Fibroblast of skin of left quadriceps (primary cell): ENCODE results near the gene CFL1.

ENCODE experiments used
- DNase-seq, 2 experiments: peaks; one replicate each; pipeline ENCODE4 v3.0.0-alpha.2; 2013; ENCODE audit warnings: low read depth in 2 of 2

The CFL1 gene

DNA sequence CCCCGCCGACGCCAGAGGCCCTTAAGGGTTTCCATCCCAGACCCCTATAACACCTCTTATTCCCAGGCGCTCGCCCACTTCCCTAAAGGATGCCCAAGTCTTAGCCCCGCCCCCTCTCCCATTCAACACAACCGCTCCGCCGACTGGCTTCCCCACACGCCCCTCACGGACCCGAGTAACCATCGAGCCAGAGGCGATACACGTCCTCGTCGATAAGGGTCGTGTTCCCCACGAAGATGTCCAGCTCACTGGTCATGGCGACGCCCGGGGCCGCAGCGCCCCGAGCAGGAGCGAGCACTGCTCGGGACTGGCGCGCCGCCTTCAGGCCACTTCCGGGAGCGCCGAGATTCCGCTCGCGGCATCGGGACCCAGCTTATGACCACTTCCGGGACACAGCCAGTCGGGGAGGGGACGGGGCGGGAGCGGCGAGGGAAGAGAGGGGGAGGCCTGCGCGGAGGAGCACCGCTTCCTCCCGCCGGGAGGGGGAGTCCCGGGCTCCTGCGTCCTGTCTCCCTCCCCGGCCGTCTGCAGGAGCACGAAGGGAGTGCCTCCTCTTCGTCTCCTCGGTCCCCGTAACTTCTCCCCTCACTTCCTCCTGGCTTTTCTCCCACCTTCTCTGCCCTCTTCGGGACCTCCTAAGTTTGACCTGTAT is 30.3 kb upstream of the CFL1 start, which contains the start of gene FIBP:
TSS of gene FIBP (minus strand) at position 309 of the 652 bp plus-strand sequence. CDS start at position 256, 53 bp downstream.
- peak; percentile 93 for DNase-seq

DNA sequence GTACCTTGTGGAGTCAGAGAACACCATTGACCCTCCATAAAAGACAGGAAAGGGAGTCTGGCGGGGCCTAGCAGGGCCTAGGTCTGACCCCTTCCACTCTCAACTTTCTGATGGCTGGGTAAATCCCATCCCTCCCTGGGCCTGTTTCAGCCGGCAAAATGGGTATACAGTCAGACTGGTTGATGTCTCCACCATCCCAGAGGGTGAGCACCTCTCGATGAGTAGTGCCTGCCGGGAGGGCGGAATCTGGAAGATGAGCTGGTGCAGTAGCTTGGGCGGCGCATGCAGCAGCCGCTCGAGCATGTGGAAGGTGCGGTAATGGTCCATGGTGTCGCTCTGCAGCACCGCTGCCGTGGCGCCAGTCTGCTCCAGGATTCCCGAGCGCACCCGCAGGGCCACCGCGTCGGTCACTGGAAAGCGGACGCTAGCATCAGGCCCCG is 29.8 kb upstream of the CFL1 start:
- DNase-seq, result no peak

DNA sequence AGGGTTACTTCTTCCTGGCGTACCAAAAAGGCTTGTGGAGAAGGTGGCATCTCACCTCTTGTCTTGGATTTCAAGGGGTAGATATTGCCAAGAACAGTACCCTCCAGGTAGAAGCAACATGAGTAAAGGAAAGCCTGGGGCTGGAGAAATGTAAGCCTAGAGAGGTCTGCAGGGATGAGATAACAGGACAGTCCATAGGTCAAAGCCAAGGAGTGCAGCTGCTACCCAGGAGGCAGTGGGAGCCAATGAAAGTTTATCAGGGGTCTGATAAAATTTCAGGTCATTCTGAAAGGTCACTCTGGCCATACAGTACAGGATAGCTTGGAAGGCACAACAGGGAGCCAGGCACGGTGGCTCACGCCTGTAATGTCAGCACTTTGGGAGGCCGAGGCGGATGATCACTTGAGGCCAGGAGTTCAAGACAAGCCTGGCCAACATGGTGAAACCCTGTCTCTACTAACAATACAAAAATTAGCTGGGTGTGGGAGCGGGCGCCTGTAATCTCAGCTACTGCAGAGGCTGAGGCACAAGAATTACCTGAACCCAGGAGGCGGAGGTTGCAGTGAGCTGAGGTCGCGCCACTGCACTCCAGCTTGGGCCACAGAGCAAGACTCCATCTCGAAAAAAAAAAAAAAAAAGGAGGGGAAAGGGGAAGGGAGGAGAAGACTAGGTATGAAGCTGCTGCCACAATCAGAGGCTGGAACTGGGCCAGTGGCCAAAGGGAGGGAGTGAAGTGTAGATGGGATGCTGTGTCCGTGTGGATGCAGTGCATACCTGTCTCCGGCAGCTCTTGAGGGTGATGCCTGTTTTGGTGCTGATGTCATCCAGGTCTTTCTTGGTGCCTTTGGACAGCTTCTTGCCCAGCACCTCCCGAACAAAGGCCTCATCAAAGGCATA is 29.1 kb upstream of the CFL1 start:
- DNase-seq, result no peak

DNA sequence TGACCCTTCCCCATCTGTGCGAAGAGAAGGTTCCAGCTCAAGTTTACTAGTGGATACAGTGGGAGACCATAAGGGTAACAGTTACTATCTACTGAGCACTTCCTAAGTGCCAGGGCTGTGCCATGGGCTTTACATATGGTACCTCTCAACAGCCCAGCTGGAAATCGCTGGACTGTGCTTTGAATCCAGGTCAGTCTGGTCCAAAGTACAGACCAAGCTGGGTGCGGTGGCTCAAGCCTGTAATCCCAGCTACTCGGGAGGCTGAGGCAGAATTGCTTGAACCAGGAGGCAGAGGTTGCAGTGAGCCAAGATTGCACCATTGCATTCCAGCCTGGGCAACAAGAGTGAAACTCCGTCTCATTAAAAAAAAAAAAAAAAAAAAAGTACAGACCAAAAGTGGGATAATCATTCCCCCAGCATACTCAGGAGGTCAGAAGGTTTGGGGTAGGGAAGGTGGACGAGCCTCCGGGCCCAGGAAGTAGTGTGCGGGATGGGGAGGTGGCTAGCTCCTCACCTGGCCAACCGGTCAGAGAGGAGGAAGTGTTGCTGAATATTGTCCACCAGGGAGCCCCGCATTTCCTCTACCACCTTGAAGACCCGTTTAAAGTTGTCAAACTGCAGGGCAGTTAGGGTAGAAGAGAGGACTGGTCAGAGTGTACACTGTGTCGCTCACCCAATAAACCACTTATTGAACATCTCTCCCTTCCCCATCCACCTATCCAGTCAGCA is 28.0 kb upstream of the CFL1 start:
- DNase-seq, result no peak

DNA sequence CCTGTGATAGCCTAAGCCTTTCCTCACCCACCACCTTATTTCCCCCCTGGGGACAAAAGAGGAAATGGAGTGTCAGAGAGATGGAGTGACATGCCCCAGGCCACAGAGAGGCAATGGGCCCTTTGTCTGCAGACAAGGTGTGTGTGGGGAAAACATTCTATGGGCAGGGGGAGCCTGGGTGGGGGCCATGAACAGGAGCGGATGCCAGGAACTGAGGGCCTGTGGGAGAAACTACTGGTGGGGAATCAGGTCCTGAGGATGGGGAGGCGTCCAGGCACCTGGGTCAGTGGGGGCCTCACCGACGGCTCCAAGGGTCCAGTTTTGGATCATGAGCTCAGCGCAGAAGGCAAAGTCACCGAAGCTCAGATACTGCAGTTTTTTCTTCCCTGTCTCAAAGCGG is 27.3 kb upstream of the CFL1 start:
- no peak for DNase-seq

DNA sequence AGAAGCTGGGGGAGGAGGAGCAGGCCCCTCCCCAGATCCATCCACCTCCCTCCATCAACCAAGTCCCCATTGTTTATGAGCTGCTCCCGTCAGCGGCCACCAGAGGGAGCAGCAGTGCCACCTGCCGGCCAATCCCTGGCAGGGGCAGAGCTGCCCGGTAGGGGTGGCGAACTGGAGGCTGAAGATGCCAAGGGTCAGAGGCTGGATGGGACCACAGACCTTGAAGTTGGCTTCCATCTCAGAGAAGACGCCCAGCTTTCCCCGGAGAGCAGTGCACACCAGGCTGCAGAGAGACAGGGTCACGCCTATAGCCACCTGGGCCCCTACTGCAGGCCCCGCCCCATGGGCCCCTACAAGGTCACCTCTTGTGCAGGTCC is 26.7 kb upstream of the CFL1 start:
- no peak for DNase-seq

DNA sequence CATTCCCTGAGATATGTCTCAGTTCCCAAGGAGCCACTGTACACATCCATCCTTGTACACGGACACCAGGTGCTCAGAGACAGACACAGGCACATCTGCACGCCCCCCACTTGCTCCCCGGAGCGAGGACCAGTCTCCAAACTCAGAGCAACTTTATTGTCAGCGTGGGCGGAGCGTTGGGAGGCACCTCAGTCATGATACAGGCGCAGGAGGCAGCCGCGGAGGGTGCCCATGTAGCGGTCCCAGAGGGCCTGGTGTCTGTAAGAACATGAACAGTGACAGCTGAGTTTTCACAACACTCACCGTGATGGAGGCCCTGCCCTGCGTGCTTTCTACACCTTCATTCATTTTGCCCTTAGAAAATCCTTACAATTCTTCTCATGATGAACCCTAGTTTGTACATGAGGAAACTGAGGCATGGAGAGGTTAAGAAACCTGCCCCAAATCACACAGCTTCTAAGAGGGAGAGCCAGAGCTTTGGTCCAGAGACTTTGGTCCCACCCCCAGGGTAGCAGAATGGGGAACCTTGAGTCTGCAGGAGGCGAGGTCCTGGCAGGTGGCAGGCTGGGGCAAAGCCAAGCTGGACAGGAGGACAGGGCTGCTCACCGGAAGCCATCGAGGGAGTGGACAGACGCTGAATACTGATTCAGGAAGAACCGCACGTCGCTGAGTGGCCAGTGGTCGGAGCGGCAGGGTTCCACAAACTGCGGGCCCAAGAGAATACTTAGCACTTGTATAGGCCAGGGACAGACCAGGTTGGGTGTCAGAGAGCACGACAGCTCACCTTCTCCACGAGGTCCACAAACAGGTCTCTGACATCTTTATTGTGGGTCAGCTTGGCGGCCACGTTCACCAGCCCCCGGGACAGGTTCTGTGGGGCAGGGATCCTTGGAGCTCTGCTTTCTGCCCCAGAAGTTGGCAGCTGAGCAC is 26.1 kb upstream of the CFL1 start:
- DNase-seq, result no peak

DNA sequence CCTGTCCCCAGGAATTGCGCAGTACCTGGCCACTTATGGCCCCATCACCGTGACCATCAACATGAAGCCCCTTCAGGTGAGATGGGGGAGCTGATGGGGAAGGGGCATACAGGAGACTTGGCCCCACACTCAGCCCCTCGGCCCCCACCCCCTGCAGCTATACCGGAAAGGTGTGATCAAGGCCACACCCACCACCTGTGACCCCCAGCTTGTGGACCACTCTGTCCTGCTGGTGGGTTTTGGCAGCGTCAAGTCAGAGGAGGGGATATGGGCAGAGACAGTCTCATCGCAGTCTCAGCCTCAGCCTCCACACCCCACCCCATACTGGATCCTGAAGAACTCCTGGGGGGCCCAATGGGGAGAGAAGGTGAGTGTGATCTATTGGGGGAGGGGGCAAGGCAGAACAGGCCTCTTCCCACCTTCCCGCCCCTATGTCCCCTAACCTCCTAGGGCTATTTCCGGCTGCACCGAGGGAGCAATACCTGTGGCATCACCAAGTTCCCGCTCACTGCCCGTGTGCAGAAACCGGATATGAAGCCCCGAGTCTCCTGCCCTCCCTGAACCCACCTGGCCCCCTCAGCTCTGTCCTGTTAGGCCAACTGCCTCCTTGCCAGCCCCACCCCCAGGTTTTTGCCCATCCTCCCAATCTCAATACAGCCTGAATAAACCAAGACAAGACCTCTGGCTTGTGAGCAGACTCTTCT is 25.2 kb upstream of the CFL1 start:
- no peak for DNase-seq

DNA sequence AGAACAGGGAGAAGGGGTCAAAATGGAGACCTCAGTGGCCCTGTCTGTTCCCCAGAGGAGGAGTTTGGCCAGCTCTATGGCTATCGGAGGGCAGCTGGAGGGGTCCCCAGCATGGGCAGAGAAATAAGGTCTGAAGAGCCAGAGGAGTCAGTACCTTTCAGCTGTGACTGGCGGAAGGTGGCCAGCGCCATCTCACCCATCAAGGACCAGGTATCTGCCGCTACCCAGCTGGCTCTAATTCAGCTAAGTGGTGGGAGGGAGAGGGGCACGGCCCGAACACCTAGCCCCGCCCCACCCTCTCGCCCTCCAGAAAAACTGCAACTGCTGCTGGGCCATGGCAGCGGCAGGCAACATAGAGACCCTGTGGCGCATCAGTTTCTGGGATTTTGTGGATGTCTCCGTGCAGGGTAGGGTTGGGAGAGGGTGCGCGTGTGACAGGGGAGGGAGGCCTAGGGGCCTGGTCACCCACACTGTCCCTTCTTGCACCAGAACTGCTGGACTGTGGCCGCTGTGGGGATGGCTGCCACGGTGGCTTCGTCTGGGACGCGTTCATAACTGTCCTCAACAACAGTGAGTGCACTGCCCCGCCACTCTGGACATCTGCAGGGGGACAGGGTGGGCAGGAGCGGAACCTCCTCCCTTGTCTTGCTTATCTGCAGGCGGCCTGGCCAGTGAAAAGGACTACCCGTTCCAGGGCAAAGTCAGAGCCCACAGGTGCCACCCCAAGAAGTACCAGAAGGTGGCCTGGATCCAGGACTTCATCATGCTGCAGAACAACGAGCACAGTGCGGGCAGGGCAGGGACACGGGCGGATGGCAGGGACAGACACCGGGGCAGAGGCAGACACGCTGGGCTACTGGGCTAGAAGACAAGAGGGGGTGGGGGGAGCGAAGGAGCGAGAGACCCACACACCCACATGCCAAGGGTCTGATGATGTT is 24.4 kb upstream of the CFL1 start:
- no peak for DNase-seq

DNA sequence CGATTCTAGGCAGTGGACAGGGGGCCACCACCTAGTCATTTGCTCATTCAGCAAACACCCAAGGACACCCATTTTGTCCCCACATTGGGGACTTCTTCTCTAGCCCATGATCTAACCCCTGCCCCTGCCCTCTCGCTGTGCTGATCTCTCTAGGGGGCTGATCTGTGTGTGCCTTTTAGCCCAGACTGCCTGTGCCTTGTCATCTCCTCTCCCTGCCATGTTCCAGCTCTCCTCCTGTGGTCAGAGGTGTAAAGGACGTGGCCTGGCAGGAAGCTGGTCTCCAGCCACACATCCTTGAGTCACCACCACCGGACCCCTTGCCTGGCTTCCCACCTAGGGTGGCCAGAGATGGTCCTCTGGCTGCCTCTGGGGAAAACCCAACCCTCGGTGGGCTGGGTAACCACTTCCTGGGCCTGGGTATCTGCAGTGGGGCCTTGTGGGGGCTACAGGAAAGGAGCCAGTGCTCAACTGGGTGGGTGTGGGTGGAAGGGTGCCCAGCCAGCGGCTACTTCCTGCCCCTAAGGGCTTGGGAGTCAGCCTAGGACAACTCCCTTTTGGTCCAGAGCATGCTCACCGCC is 23.0 kb upstream of the CFL1 start:
- DNase-seq, result no peak

DNA sequence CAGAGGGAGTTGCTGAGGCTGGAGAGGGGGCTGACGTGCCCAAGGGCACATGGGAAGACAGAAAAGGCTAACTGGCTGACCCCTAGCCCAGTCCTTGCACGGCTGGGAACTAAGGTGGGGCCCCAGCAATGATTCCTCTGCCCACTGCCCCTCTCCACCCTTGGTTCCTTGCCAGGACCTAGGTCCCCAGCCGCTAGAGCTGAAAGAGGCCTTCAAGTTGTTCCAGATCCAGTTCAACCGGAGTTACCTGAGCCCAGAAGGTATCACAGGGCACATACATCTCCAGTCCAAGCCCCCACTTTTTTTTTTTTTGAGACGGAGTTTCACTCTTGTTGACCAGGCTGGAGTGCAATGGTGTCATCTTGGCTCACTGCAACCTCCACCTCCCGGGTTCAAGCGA is 22.0 kb upstream of the CFL1 start:
- no peak for DNase-seq

DNA sequence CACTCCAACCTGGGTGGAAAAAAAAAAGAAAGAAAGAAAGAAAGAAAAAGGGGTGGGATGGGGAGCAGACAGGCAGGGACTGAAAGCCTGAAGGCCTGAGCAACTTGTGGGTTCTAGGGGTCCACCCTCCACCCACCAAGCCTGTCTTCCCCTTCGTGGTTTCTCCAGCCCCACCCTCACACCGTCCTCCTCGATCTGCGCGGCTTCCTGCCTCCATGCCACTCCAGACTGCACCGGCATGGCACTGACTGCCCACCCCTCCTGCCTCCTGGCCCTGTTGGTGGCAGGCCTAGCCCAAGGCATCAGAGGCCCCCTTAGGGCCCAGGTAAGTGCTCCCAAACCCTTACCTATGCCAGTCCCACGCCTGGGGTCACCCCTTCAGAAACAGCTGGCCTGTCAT is 21.6 kb upstream of the CFL1 start, which contains the start of gene CTSW:
TSS of gene CTSW (plus strand) at position 221 of the 400 bp plus-strand sequence. CDS start at position 239, 18 bp downstream.
- no peak for DNase-seq

DNA sequence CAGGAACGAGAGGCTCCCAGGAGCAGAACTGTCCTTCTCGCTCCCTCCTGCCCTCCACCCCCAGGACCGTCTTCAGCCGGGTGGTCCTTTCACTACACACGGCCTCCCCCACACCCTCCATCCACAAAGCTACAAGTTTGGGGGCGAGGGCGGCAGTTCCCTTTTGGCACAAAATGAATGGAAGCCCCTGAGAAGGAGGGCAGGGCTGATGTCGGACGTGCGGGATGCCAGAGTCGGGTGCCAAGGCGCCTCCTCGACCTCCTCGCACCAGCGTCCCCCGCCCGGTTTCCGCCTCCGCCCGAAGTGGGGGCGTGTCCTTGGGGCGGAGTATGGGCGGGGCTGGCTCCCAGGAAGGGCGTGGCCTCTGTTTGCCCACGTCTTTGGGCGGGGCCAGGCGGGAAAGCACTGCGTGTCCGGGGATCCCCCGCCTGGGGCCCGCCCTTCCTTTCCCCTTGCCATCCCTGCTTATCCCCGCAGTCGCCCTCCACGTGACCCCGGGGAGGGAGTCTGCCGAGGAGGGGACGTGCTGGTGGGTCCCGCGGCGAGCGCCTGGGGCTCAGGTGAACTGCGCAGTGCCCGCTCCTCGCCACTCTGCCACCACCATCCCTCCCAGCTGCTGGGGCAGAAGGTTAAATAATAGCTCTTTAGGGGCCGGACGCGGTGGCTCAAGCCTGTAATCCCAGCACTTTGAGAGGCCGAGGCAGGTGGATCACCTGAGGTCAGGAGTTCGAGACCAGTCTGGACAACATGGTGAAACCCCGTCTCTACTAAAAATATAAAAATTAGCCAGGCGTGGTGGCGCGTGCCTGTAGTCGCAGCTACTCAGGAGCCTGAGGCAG is 15.6 kb upstream of the CFL1 start:
- peak; percentile 80 to 84 for DNase-seq

DNA sequence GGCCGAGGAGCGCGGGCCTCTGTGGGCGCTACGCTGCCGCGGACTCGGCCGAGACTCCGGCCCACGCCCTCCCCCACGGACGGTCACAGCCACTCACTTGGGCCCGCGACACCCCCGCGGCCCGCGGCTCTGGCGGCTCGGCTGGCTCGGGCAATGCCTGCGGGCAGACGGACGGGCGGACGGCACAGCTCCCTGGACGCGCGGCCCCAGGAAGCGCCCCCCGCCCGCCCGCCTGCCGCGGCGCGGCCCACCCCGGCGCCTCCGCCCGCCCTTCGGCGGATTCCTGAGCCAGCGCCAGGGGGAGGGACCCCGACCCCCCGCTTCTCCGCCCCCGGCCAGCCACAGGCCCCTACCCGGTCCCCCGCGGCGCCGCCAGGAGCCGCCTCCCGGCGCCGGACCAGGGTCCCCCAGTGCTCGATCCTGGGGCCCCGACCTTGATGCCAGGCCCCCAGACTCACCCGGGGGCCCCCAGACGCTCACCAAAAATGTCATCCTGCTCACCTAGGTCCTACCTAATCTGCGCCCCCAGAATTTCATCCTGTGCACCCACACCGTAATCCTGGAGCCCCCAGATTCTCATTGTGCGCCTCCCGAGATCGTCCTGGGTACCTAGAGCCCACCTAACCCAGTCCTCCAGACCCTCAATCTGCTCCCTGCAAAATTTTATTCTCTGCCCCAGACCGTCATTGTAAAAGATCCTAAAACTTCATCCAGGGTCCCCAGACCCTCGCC is 14.8 kb upstream of the CFL1 start, which contains the start of gene EFEMP2:
TSS of gene EFEMP2 (minus strand) at position 215 of the 732 bp plus-strand sequence. CDS start 446 bp downstream, outside the sequence.
- no peak for DNase-seq

DNA sequence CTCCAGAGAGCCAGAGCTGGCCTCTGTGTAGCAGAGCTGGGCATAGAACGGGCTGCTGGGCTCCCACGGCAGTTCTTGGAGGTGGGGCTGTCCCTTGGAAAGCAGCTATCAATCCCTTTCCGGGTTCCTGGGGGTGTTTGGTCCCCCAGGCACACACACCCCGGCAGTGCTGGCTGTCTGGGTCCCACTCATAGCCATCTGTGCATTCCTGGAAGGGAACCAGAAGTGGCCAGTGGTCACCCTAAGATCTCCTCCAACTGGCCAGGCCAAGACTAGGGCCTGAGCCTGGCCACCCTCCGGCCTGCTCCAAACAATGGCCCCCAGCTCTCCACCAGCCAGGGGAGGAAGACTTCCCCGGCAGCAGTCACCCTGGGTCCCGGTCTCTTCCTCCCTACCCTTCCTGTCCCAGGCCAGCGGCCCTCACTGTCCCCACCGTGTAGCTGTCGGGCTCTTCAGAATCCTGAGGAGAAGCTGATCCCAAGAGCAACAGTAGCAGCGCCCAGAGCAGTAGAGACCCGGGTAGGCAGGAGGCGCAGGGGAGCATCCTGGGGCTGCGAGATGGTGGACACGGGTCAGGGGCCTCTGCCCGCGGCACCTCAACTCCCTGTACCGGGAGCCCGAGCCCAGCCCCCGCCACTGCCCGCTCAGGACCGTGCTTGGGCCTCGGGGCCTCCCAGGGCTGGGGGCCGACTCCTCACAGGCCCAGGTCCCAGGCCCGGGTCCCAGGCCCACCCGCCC is 14.0 kb upstream of the CFL1 start:
- DNase-seq, result no peak
